Kidney (tissue), 22 donors: ENCODE measurements around the gene OR7C2. TPM values are rescaled to one million over a fixed set of nuclear protein-coding genes. Genes with fewer than 3 reads are reported as not detected.

Experiments
- DNase-seq, 5 donors: peaks; one replicate each; pipeline ENCODE4 v3.0.0-alpha.2; 2013 to 2020
- FAIRE-seq: peaks from 2 replicates; lab custom pipeline; 2012; peaks lifted over from hg19 to GRCh38; lab: Jason Lieb, UNC
- H3K27ac ChIP-seq, 2 donors: one replicate each; pipeline ENCODE4 v1.7.0; 2013; ENCODE audit warnings: low read depth in 2 of 2, low read length in 2 of 2, inconsistent platforms in 1 of 2
- H3K27me3 ChIP-seq: one replicate; pipeline ENCODE4 v1.7.1; 2013; ENCODE audit warnings: low read length, inconsistent platforms; ENCODE audit not compliant: control insufficient read depth, insufficient read depth
- H3K36me3 ChIP-seq, 3 donors: one replicate each; pipeline versions ENCODE4 v1.7.0 to v1.7.1; 2013; ENCODE audit warnings: low read length in 3 of 3, control low read depth in 1 of 3, inconsistent platforms in 1 of 3; ENCODE audit not compliant: insufficient read depth in 3 of 3, control insufficient read depth in 2 of 3
- H3K4me1 ChIP-seq, 3 donors: one replicate each; pipeline versions ENCODE4 v1.7.0 to v1.7.1; 2013; ENCODE audit warnings: low read length in 3 of 3, inconsistent platforms in 1 of 3, low read depth in 1 of 3; ENCODE audit not compliant: control insufficient read depth in 2 of 3, insufficient read depth in 2 of 3
- H3K4me3 ChIP-seq, 3 donors: one replicate each; pipeline versions ENCODE4 v1.7.0 to v1.8.1; 2013; ENCODE audit warnings: low read length in 3 of 3, control low read depth in 1 of 3, inconsistent platforms in 1 of 3
- H3K9ac ChIP-seq, 3 donors: one replicate each; pipeline versions ENCODE4 v1.7.0 to v1.7.1; 2013; ENCODE audit warnings: low read length in 3 of 3, control low read depth in 1 of 3, inconsistent platforms in 1 of 3
- H3K9me3 ChIP-seq, 3 donors: one replicate each; pipeline versions ENCODE4 v1.7.0 to v1.7.1; 2013; ENCODE audit warnings: low read length in 3 of 3, control low read depth in 1 of 3, inconsistent platforms in 1 of 3; ENCODE audit not compliant: control insufficient read depth in 2 of 3, insufficient read depth in 1 of 3
- CTCF ChIP-seq: IDR thresholded peaks from 3 replicates; pipeline ENCODE4 v1.5.1; 2012; ENCODE audit warnings: mild to moderate bottlenecking, moderate library complexity, borderline replicate concordance; ENCODE audit not compliant: insufficient read depth; ENCODE audit errors: extremely low read depth
- intact Hi-C: fragments of 100-400 bp; cut with DNase I; formaldehyde crosslinking; loops from one replicate; pipeline ENCODE4 v1.11.1; 2022
- long read RNA-seq, 10 donors: library from polyadenylated mRNA in 1 of 10; unstranded in 1 of 10; transcript quantifications; one replicate each; pipeline ENCODE4 v2.0.0 and lab custom pipeline, GENCODE V29; 2021 to 2026
- polyA plus RNA-seq: library from polyadenylated mRNA; stranded (reverse); fragments of 350-450 nt; fragmentation: Illumina TruSeq; extraction: RNeasy Lipid Tissue Mini Kit (QIAGEN cat#74804); gene quantifications from one replicate; pipeline ENCODE4 v1.2.3, GENCODE V29; 2014; ENCODE audit warnings: low read depth, low replicate concordance; ENCODE audit not compliant: insufficient read depth
- total RNA-seq: library from RNA; stranded (reverse); fragmentation: NEBNext Ultra II Directional; extraction: Animal tissue kit (Norgen Biotek cat#: 25700); gene quantifications from one replicate; pipeline ENCODE4 v1.2.1, GENCODE V29; 2021
- donor health status: control.
- donor health status: control.
- donor health status: control.
- donor health status: control.
- donor health status: control.
- donor health status: DM: yes; HTN: yes; CAD: no.
- donor health status: Normal renal cell carcinoma (clear cell type).

Gene OR7C2
- total RNA-seq (not detected), polyA plus RNA-seq (not detected)
- long read RNA-seq, donor 1, result 0 reads
- long read RNA-seq, donor 2, result 0 reads
- long read RNA-seq, donor 3, result 0 reads
- long read RNA-seq, donor 4, result 0 reads
- long read RNA-seq, donor 5, result 0 reads
- long read RNA-seq, donor 6, result 0 reads
- long read RNA-seq, donor 7, result 0 reads
- long read RNA-seq, donor 8, result 0 reads
- long read RNA-seq, donor 9, result 0 reads
- long read RNA-seq, donor 10, result 0 reads

GRCh38 chr19:14941189-14941588, at the start of gene OR7C2:
Gene OR7C2 (plus strand): TSS chr19:14941489. CDS start chr19:14941489, 0 bp downstream.
- Histone ChIP-seq H3K27ac (no peak within 1 kb of the TSS), H3K36me3 (no peaks in the 10 kb centered on the region), H3K27me3 (no peaks in the 10 kb centered on the region), H3K9me3 (no peaks in the 10 kb centered on the region), H3K4me1 (no peaks in the 10 kb centered on the region), H3K4me3 (no peak within 1 kb of the TSS), H3K9ac (no peak within 1 kb of the TSS)
- no peak for TF ChIP-seq CTCF
- no peak for DNase-seq
- no peak for FAIRE-seq
- intact Hi-C loops, result no loop called here

GRCh38 chr19:14901675-14902260, 39.5 kb upstream of the OR7C2 start:
- H3K4me3 ChIP-seq, result no peak overlapping the region
- FAIRE-seq (no peak), DNase-seq (no peak)
- H3K9ac ChIP-seq, result no peak overlapping the region
- intact Hi-C loops, result no loop called here
- no peaks in the 10 kb centered on the region for H3K4me1 ChIP-seq
- H3K9me3 ChIP-seq, result no peaks in the 10 kb centered on the region
- no peak overlapping the region for H3K27ac ChIP-seq
- TF ChIP-seq CTCF, result no peak
- no peaks in the 10 kb centered on the region for H3K27me3 ChIP-seq
- H3K36me3 ChIP-seq, result no peaks in the 10 kb centered on the region

- Histone ChIP-seq H3K27ac (no peak overlapping the region), H3K4me1 (no peaks in the 10 kb centered on the region), H3K4me3 (no peak overlapping the region), H3K9me3 (no peaks in the 10 kb centered on the region), H3K9ac (no peak overlapping the region), H3K36me3 (no peaks in the 10 kb centered on the region), H3K27me3 (no peaks in the 10 kb centered on the region)
- no peak for DNase-seq
- no peak for TF ChIP-seq CTCF
- no peak for FAIRE-seq
- intact Hi-C loops, result no loop called here
These were observed 34.6 kb upstream of the OR7C2 start for GRCh38 chr19:14906711-14907110.
